SIG-M5 treated with dmso at 0.1 percent for 504 hours (cell line): ENCODE results near the gene SMIM21.

Experiments used
- DNase-seq: peaks from one replicate; lab custom pipeline; 2025; ENCODE audit not compliant: unreplicated experiment; lab: John Stamatoyannopoulos, UW

SMIM21 gene

GRCh38 chr18:75427603-75428002 is at the start of gene SMIM21:
TSS of gene SMIM21 (minus strand) at chr18:75427703. CDS start at chr18:75427563, 140 bp downstream.
- DNase-seq: no peak

DNA sequence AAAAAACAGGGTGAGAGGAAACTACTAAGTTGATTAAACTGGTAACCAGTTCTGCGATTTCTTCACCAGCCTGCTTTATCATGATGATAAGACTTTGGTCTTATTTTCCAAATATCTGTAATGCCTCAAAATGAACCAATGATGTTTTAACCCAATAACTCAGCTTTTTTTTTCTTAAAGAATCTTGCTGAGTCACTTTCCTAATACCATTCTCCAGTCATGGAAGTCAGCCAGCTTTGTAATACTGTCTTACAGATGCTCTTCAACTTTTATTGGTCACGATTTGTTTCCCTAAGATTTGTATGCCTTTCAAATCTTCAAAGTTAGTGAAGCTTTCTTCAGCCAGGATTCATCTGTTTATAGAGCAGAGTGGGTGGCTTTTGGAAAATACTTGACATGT is 47.7 kb upstream of the SMIM21 start:
- no peak for DNase-seq

DNA sequence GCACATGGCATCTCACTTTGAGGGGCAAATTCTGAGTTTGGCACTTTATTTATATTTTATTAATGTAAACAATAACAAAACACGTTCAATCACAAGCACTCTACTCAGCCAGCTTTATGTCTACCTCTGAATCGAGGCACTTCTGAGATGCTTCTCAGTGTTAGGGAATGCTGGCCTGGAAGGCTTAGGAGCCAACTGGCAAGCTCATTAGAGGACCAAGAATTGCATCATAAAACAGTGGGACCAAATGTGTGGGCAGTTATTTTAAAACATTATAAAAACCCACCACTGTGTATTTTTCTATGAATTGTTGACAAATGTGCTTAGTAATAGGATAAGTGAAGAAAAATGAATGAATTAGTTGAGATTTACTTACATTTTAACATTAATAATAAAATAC is 46.8 kb upstream of the SMIM21 start:
- no peak for DNase-seq

- DNase-seq: no peak
Observed at GRCh38 chr18:75473316-75473715, 45.8 kb upstream of the SMIM21 start.

DNA sequence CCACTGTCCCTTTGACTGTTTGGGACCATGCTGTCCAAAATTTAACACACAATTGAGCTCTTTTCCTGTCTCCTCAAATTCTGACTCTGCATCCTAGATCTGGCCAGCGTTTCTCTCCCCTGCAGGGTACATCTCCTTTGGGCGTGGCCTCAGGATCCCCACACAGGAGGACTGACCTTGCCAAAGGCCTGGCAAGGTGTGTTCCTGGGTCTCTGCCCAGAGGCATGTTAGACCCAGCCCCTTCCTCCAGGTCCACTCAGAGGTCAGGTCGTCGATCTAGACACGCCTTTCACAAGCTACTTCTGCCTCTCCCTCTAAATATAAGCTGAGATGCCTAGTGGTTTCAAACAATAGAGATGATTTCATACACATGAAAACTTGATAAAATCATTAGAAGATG is 45.4 kb upstream of the SMIM21 start:
- no peak for DNase-seq

GRCh38 chr18:75472396-75472795 is 44.9 kb upstream of the SMIM21 start:
- DNase-seq: no peak

- no peak for DNase-seq
Observed at GRCh38 chr18:75471850-75472249, 44.3 kb upstream of the SMIM21 start.

- DNase-seq: no peak
Observed at GRCh38 chr18:75467851-75468250, 40.3 kb upstream of the SMIM21 start.

DNA sequence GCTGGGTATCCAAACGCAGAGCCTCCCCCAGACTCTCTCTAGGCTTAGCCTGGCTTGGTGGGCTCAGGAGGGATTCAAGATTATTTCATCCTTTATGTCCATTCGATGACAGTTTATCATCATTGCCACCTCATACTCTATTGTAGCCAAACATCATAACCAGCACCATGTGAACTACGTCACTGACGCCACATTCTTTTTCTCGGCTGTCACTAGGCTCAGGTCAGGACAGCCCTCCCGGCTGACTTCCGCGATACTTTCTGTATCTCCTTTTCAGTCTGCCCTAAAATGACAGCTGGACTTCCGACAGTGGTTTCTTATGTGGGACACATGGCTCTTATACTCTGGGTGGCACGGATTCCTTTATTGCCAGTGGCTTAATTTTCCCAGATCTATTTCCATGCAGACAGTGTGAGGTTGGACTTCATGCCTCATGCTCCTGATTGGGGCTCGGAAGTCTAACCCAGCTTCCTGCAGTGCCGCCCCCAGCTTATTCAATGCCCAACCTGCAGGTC is 39.8 kb upstream of the SMIM21 start:
- no peak for DNase-seq

GRCh38 chr18:75464356-75464755 is 36.9 kb upstream of the SMIM21 start:
- no peak for DNase-seq

- DNase-seq: no peak
Observed at GRCh38 chr18:75462178-75462832, 34.8 kb upstream of the SMIM21 start.

DNA sequence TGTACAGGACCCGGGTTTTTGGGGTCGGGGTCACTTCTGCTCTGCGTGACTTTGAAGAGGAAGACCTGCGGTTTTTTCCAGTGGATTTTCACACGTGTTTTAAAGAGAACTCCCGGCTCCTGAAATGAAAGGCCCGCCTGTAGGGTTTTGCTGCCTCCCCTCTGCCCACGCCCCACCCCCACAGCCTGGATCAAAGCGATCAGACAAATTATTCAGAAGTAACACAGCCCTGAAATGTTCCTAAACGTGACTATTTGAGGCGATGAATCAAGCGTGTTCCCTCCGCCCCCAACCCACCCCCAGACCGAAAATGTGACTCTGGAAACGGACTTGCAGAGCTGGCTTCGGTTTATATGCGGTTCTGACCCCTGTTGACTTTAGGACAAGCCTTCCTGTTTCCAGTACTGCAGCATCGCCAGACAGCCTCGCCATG is 28.7 kb upstream of the SMIM21 start:
- no peak for DNase-seq

DNA sequence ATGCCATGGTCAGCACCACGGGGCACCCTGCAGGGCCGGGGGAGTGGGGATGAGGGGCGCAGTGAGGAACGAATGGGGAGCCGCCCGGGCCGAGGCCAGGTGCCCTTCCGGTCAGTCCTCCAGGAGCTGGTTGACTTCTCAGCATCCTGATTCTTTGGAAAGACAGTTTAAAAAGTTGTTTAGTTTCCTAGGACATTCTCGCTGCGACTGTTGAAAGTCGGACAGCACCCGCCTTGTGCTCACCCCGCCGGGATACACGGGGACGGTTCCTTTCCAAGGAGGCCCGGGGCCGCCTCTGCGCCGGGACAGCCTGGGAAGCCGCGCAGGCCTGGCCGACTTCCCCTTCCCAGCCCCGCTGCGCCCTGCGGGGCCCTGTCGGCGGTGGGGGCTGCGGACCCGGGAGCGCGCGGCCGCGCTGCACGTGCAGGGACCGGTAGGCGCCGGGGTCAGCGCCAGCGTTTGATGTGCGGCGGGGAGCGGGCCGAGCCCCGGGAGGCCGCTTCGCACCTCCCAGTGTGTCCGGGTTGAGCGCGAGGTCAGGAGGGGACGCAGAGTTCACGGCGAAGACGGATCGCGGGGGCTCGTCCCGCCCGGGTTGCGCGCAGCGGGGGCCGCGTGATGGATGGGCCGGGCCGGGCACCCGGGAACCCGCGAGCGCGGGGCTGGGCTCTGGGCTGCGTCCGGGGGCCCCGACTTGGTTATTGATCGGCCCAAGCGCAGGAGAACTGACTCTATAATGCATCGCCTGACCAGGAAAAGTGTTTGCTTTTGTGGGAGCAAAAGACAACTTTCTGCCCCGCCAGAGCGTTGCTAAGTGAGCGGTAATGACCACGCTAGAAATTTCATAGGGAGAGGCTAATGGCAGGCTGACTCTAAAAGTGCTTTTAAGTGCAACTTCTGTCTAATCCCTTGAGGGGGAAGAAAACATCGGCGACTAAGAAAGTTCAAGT is 28.0 kb upstream of the SMIM21 start:
- DNase-seq: no peak

DNA sequence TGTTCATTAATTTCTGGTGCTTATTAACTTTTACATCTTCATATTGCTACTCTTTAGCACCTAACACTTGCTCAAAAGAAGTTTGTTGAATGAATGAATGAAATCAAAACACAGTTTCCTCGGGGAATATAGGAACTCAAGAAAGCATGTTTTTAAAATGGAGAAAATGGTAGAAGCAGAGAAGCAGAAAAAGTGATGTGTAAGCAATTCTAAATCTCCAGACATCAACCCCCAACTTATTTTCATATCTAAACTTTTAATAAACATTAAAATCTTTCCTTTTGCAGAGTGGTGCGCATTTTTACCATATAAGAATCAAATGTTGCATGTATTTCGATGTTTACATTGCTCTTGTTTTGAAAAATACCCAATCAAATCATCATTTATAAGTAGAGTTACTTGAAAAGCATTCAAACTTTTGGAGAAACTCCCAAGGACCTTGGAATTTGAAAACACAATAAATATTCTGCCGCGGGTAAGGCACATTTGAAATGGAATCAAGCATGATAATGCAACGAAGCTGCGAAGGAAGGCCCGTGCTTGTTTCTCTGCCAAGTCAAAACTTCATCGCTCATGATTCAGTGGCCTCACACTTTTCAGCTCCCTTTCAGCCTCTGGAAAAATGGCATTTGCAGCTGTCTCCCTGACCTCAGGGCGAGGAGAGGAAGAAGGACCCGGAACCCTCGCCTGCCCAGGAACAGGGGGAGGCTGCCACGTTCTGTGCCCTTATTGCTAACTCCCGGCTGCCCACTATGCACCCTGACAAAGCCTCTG is 26.7 kb upstream of the SMIM21 start:
- no peak for DNase-seq

DNA sequence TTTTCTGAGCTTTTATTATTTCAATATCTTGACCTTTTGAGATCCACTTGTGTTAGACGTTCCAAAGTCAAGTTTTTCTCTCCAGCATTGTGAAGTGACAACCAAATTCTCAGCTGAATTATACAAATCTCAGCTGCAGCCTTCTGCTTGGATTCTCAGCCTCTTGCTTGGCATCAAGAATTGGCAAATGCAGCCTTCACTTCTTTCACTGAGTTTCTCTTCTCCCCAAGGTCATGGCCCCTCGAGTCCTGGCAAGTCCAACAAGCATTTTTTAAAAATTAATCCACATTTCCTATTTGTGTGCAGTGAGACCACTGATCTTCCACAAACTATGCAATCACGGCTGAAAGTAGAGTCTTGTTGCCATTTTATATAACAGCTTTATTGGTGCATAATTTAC is 23.4 kb upstream of the SMIM21 start:
- DNase-seq: no peak

- DNase-seq: no peak
Observed at GRCh38 chr18:75441896-75442295, 14.4 kb upstream of the SMIM21 start.

- DNase-seq: no peak
Observed at GRCh38 chr18:75439348-75439747, 11.8 kb upstream of the SMIM21 start.

DNA sequence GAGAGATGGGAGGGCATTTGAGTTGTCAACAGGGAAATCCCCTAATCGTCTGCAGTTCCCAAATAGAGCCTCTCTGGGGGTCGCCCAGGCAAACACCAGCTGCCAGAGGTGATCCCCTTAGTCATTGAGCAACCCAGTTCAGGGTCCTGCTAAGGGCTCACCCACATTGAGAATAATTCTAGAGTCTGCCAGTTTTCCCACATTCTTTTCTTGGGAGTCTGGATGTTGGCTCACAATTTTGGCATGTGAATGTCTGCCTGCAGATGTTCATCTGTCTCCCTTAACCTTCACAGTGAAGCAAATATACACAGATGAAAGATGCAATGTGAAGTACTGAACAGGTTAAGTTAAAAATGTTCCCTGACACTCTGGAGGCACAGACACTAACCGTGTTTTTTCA is 11.4 kb upstream of the SMIM21 start:
- DNase-seq: no peak

- DNase-seq: no peak
Observed at GRCh38 chr18:75437979-75438378, 10.5 kb upstream of the SMIM21 start.

DNA sequence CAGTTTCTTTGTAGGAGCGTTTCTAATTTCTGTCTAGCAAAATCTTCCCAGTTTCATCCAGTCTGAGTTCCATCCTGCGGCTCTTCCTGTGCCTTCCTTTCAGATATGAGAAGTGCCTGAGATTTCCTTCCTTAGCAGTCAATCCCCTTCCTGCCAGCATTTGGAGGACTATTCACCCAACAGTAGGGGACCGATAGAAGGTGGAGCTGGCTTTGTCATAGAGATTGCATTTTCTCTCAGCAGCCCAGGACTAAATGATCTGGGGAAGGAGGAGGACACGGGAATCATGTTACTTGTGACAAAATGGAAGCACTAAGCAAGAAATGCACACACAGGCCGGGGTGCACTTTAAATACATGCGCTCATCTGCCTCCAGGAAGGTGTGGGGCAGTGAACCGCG is 5.6 kb upstream of the SMIM21 start:
- no peak for DNase-seq

DNA sequence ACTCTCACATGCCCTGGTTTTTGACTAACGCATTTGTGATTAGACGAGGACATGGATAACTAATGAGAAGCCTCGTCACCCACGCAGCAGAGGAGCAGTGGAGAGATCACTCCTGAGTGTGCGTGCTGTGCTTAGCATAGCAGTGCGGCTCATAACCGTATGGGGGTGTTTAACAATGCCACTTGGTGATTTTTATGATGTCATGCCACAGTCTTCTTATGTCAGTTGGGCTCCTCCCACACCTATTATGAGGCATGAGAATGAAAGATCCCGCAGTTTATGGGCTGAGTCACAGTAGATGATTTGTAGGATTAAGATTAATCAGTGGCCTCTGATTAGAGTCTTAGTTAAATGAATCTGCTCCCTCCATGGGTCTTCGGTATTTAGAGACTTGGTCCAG is 2.5 kb upstream of the SMIM21 start:
- no peak for DNase-seq
